Activated CD4-positive, alpha-beta T cell treated with anti-CD3 and anti-CD28 coated beads, Interleukin-2, Interleukin-6, amounts not matched to agents 100 ng/mL and 50 ng/mL, durations not matched to agents 16 hours and 8 hours (primary cell): ENCODE data around the gene PCDHGC5.

Experiments used
- DNase-seq: peaks from one replicate; pipeline ENCODE4 v3.0.0-alpha.2; 2020

The PCDHGC5 gene

GRCh38 chr5:141534492-141535213 lies 45.8 kb downstream of the PCDHGC5 start:
- no peak for DNase-seq
